Upper lobe of left lung (tissue), 6 donors: ENCODE results near the gene CCR1. TPM values are rescaled to one million over a fixed set of nuclear protein-coding genes. Genes with fewer than 3 reads are reported as not detected.
A peak's percentile ranks its signal among the peaks of the same experiment; 100 is the strongest.

Source experiments
- ATAC-seq, 2 donors: fragments of 200-7000 bp; cut with Tn5 transposase; one replicate each; pipeline ENCODE4 v1.9.1; 2022; ENCODE audit warnings: mild to moderate bottlenecking in 2 of 2, moderate library complexity in 2 of 2; ENCODE audit not compliant: low FRiP score in 2 of 2
- DNase-seq, 2 donors: peaks; one replicate each; pipeline ENCODE4 v3.0.0-alpha.2; 2019 to 2020
- H3K27ac ChIP-seq, 4 donors: fragments of 200-600 bp; sonication (generic); one replicate each; pipeline ENCODE4 v1.5.1; 2016 to 2019
- H3K27me3 ChIP-seq, 4 donors: fragments of 200-600 bp; sonication (generic); one replicate each; pipeline ENCODE4 v1.5.1; 2017 to 2019
- H3K36me3 ChIP-seq, 4 donors: fragments of 200-600 bp; sonication (generic); one replicate each; pipeline ENCODE4 v1.5.1; 2016 to 2019
- H3K4me1 ChIP-seq, 4 donors: fragments of 200-600 bp; sonication (generic); one replicate each; pipeline ENCODE4 v1.5.1; 2018 to 2019
- H3K4me3 ChIP-seq, 4 donors: fragments of 200-600 bp; sonication (generic); one replicate each; pipeline ENCODE4 v1.5.1; 2017 to 2019; ENCODE audit warnings: mild to moderate bottlenecking in 2 of 4, moderate library complexity in 1 of 4
- H3K9me3 ChIP-seq, 4 donors: fragments of 200-600 bp; sonication (generic); one replicate each; pipeline ENCODE4 v1.5.1; 2018 to 2019
- EP300 ChIP-seq, 4 donors: sonication (generic); formaldehyde crosslinking; IDR thresholded peaks; one replicate each; pipeline ENCODE4 v1.5.1; 2017; ENCODE audit warnings: antibody characterized with exemption in 4 of 4, control low read depth in 2 of 4
- POLR2A ChIP-seq, 4 donors: fragments of 450-650 bp; IDR thresholded peaks; one replicate each; pipeline ENCODE4 v1.5.1; 2016 to 2017; ENCODE audit warnings: antibody characterized with exemption in 4 of 4, mild to moderate bottlenecking in 2 of 4
- POLR2AphosphoS5 ChIP-seq, 2 donors: sonication (generic); formaldehyde crosslinking; IDR thresholded peaks; one replicate each; pipeline ENCODE4 v1.5.1; 2017; ENCODE audit warnings: antibody characterized with exemption in 2 of 2
- WGBS, 2 donors: methylation state at CpG; one replicate each; pipeline ENCODE4 v1.1.5; 2017 to 2018; 5-methylcytosine and 5-hydroxymethylcytosine counted together
- total RNA-seq, 6 donors: library from RNA; depleted of rRNA in 4 of 6; stranded (reverse); fragments of >200 nt in 4 of 6; gene quantifications; one replicate each; pipeline versions ENCODE4 v1.1.0 to v1.2.1, GENCODE V29; 2016 to 2021
- TF ChIP-seq, protein P1 (sequence below), 6 experiments: fragments of 450-650 bp in 4 of 6; fragments of 200-600 bp in 2 of 6; sonication (generic) in 2 of 6; IDR thresholded peaks; one replicate each; pipeline ENCODE4 v1.5.1; 2016 to 2019; ENCODE audit warnings: antibody characterized with exemption in 6 of 6
- donor health status: DM: no; HTN: no; CAD: no; lungs with moderate emphysema.
- donor health status: DM: no; HTN: yes; CAD: no; lungs with severe emphysema.

CCR1 gene
- total RNA-seq, 6 donors from 2014 or later, result 8.0 to 52.2 (median 17.8) TPM

- 76 to 90% methylated on average over 2 of the region's 2 CpGs for WGBS, 2 donors
- Histone ChIP-seq H3K4me1 (peaks cover 21 to 37% (median 29%) of the 10 kb centered on the region in 4 donors), H3K36me3 (no peaks in the 10 kb centered on the region), H3K9me3 (no peaks in the 10 kb centered on the region), H3K27ac (no peak overlapping the region), H3K27me3 (no peaks in the 10 kb centered on the region), H3K4me3 (no peak overlapping the region)
- DNase-seq, result no peak
- ATAC-seq, result no peak
- TF ChIP-seq POLR2A (IDR thresholded peaks at IDR 0.05) (no peak), POLR2AphosphoS5 (IDR thresholded peaks at IDR 0.05) (no peak), EP300 (IDR thresholded peaks at IDR 0.05) (no peak)
- TF ChIP-seq, protein P1, sequence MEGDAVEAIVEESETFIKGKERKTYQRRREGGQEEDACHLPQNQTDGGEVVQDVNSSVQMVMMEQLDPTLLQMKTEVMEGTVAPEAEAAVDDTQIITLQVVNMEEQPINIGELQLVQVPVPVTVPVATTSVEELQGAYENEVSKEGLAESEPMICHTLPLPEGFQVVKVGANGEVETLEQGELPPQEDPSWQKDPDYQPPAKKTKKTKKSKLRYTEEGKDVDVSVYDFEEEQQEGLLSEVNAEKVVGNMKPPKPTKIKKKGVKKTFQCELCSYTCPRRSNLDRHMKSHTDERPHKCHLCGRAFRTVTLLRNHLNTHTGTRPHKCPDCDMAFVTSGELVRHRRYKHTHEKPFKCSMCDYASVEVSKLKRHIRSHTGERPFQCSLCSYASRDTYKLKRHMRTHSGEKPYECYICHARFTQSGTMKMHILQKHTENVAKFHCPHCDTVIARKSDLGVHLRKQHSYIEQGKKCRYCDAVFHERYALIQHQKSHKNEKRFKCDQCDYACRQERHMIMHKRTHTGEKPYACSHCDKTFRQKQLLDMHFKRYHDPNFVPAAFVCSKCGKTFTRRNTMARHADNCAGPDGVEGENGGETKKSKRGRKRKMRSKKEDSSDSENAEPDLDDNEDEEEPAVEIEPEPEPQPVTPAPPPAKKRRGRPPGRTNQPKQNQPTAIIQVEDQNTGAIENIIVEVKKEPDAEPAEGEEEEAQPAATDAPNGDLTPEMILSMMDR (IDR thresholded peaks at IDR 0.05), result no peak
Measured at GRCh38 chr3:46218196-46218709, 10.1 kb upstream of the CCR1 start.

DNA sequence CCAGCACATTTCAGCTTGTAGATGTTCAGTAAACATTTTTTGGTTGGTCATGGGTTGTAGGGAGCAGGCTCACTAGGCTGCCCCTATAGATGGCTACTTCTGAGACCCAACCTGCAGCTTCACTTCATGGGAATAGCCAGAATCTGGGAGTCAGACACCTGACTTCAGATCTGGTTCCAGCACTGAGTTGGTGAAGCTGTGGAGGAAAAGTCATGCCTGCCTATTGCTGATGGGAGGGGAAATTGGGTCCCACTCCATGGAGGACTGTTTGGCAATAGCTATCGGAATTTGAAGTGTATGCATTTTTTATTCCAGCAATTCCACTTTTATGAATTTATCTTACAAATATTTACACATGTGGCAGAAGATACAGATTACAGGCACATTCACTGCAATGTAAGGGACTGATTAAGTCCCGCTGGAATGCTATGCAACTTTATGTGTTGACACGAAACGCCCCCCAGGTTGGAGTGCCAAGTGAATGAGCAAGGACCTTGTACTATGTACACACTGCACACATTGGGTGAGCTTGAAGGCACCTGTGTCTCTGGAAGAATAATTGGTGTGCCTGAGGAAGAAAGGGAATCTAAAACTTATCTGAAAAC lies 7.8 kb upstream of the CCR1 start:
- H3K4me1 ChIP-seq, result peaks cover 21 to 27% (median 24%) of the 10 kb centered on the region in 4 donors
- DNase-seq, result peak in 1 of 2 donors; percentile 64
- H3K9me3 ChIP-seq, result no peaks in the 10 kb centered on the region
- no peaks in the 10 kb centered on the region for H3K27me3 ChIP-seq
- ATAC-seq, result peak; percentile 46 to 82
- no peaks in the 10 kb centered on the region for H3K36me3 ChIP-seq
- TF ChIP-seq POLR2AphosphoS5 (IDR thresholded peaks at IDR 0.05) (peak; percentile 12 to 33), EP300 (IDR thresholded peaks at IDR 0.05) (peak in 1 of 4 donors; percentile 45)
- TF ChIP-seq, protein P1 (IDR thresholded peaks at IDR 0.05), result no peak
- no peak overlapping the region for H3K4me3 ChIP-seq
- H3K27ac ChIP-seq, result peak overlapping the region in 2 of 4 donors; percentile 50 to 75
- 55 to 62% methylated on average over 4 of the region's 4 CpGs for WGBS, 2 donors

- H3K4me1 ChIP-seq, result peaks cover 22 to 27% (median 25%) of the 10 kb centered on the region in 4 donors
- H3K27ac ChIP-seq, result peak overlapping the region in 3 of 4 donors; percentile 8 to 75 (median 50)
- DNase-seq (peak in 1 of 2 donors; percentile 82), ATAC-seq (peak; percentile 72 to 94)
- 14 to 62% methylated on average over 1 of the region's 1 CpG for WGBS, 2 donors
- H3K36me3 ChIP-seq, result no peaks in the 10 kb centered on the region
- no peak overlapping the region for H3K4me3 ChIP-seq
- no peaks in the 10 kb centered on the region for H3K27me3 ChIP-seq
- TF ChIP-seq POLR2AphosphoS5 (IDR thresholded peaks at IDR 0.05) (peak; percentile 57 to 74), POLR2A (IDR thresholded peaks at IDR 0.05) (no peak), EP300 (IDR thresholded peaks at IDR 0.05) (peak in 2 of 4 donors; percentile 25 to 83)
- TF ChIP-seq, protein P1 (IDR thresholded peaks at IDR 0.05), result peak in 4 of 6 experiments; percentile 19 to 41 (median 36)
- H3K9me3 ChIP-seq, result no peaks in the 10 kb centered on the region
Measured at GRCh38 chr3:46214751-46215352, 6.7 kb upstream of the CCR1 start.

DNA sequence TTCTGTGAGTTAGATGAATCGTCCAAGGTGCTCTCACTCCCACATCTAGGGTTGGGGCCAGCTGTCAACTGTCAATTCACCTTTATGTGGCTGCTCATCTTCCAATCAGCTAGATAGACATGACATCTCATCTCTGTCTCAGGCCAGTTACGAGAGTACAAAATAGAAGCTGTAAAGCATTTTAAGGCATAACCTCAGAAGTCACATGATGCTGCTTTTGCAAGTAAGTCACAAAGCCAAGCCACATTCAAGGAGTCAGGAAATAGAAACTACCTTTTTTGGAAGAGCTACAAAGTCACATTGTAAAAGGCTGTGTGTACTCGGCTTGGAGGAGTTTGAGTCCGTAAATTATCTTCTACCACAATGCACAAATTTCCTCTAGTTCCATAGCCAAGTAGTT lies 5.1 kb upstream of the CCR1 start:
- Histone ChIP-seq H3K27me3 (no peaks in the 10 kb centered on the region), H3K9me3 (no peaks in the 10 kb centered on the region), H3K4me3 (no peak overlapping the region), H3K27ac (peak overlapping the region in 2 of 4 donors; percentile 21 to 44), H3K36me3 (no peaks in the 10 kb centered on the region), H3K4me1 (peaks cover 25 to 33% (median 29%) of the 10 kb centered on the region in 4 donors)
- DNase-seq, result no peak
- WGBS, 2 donors, result 53 to 60% methylated on average over 4 of the region's 4 CpGs
- ATAC-seq, result no peak
- TF ChIP-seq POLR2AphosphoS5 (IDR thresholded peaks at IDR 0.05) (no peak), EP300 (IDR thresholded peaks at IDR 0.05) (no peak), POLR2A (IDR thresholded peaks at IDR 0.05) (no peak)
- TF ChIP-seq, protein P1 (IDR thresholded peaks at IDR 0.05), result no peak
